ENCODE measurements around the gene PAMR1. TPM values are rescaled to one million over a fixed set of nuclear protein-coding genes. Genes with fewer than 3 reads are reported as not detected.

Gene PAMR1
- total RNA-seq, 4 donors from 2014 or later: 13.3 to 25.8 (median 14.6) TPM

DNA sequence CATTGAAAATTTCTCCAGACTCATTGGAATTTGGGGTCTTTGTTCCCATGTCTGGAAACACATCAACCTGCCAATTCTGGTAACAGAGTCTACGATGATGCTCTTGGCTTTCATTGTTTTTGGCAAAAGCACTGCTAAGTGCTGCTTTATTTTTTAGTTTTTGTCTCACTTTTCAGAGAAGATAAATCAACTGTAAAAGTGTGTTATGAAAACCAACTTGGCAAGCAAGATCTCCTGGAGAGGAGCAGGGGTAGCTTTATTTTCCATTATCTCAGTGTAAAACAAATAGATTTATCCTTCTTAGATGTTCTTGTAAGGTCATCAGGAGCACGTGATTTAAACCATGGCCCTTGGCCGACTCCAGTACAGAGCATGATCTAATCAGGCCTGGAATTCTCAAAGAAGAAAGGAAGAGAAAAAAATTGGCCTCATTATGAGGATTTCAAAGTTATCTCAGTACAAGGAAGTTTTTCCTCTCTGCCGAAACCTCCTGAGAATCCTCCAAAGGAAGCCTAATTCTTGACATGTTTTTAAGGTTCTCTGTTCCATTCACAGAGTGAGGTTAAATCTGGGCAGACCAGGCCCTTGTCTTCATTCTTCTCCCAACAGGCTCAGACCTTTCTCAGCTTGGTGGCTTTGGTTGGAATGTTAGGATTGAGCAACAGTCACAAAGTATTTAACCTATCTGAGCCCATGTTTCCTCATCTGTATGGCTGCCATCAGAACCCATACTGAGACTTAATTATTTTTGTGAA lies 16.4 kb upstream of the PAMR1 start:
- 16% methylated on average over 4 of the region's 4 CpGs for WGBS
- peak overlapping the region; percentile 56 for H3K27ac ChIP-seq
- no peaks in the 10 kb centered on the region for H3K9me3 ChIP-seq
- no peaks in the 10 kb centered on the region for H3K27me3 ChIP-seq
- peaks cover 18% of the 10 kb centered on the region for H3K4me1 ChIP-seq
- DNase-seq (ENCODE audit: low spot score in 2 of 2): peak in 1 of 2 donors; percentile 82
- TF ChIP-seq POLR2A (IDR thresholded peaks at IDR 0.05): no peak
- TF ChIP-seq POLR2AphosphoS5 (IDR thresholded peaks at IDR 0.05): no peak
- TF ChIP-seq EP300 (IDR thresholded peaks at IDR 0.05): no peak
- TF ChIP-seq, protein P1, sequence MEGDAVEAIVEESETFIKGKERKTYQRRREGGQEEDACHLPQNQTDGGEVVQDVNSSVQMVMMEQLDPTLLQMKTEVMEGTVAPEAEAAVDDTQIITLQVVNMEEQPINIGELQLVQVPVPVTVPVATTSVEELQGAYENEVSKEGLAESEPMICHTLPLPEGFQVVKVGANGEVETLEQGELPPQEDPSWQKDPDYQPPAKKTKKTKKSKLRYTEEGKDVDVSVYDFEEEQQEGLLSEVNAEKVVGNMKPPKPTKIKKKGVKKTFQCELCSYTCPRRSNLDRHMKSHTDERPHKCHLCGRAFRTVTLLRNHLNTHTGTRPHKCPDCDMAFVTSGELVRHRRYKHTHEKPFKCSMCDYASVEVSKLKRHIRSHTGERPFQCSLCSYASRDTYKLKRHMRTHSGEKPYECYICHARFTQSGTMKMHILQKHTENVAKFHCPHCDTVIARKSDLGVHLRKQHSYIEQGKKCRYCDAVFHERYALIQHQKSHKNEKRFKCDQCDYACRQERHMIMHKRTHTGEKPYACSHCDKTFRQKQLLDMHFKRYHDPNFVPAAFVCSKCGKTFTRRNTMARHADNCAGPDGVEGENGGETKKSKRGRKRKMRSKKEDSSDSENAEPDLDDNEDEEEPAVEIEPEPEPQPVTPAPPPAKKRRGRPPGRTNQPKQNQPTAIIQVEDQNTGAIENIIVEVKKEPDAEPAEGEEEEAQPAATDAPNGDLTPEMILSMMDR (IDR thresholded peaks at IDR 0.05): no peak
- H3K36me3 ChIP-seq: no peaks in the 10 kb centered on the region
- no peak overlapping the region for H3K4me3 ChIP-seq

DNA sequence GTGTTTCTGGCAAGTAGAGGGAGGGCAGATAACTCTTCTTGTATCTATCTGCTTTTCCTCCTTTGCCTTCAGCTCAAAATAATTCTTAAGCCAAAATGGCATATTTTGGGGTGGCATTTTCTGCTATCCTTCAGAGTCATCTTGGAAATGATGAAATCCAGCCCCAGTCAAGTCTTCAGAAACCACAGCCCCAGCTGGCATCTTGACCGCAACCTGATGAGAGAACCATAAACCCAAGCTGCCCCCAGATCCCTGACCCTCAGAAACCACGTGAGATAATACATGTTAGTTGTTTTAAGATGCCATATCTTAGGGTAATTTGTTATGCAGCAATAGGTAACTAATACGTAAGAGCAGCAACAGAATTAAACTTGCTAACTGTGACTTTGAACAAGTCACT lies 15.1 kb upstream of the PAMR1 start:
- Histone ChIP-seq H3K36me3 (no peaks in the 10 kb centered on the region), H3K27me3 (no peaks in the 10 kb centered on the region), H3K4me1 (peaks cover 18% of the 10 kb centered on the region), H3K4me3 (no peak overlapping the region), H3K27ac (peak overlapping the region; percentile 51), H3K9me3 (no peaks in the 10 kb centered on the region)
- TF ChIP-seq, protein P1 (IDR thresholded peaks at IDR 0.05): no peak
- no peak for TF ChIP-seq POLR2AphosphoS5 (IDR thresholded peaks at IDR 0.05)
- no peak for TF ChIP-seq EP300 (IDR thresholded peaks at IDR 0.05)
- TF ChIP-seq POLR2A (IDR thresholded peaks at IDR 0.05): no peak
- no peak for DNase-seq (ENCODE audit: low spot score in 2 of 2)
- WGBS: 81% methylated on average over 3 of the region's 3 CpGs

DNA sequence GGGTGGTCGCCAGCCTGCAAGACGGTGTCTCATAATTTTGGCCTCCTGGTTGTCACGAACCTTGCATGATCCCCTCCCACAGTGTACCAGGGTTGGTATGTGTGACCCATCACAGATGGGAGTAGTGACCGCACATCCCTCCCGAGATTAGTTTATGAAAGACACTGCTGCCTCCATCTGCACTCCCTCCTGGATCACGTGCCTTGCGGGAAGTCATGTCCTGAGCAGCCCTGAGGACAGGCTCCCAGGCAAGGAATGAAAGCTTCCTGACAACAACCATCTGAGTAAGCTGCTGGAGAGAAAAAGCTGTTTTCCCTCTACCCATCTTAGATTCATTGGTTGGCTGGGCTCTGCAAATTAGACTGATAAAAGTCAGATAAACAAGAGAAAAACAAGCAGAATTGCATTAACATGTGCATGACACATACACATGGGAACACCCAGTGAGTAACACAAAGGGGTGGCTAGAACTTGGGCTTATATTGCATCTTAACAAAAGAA lies 14.4 kb upstream of the PAMR1 start:
- no peaks in the 10 kb centered on the region for H3K9me3 ChIP-seq
- no peak overlapping the region for H3K4me3 ChIP-seq
- H3K4me1 ChIP-seq: peaks cover 18% of the 10 kb centered on the region
- TF ChIP-seq EP300 (IDR thresholded peaks at IDR 0.05) (no peak), POLR2AphosphoS5 (IDR thresholded peaks at IDR 0.05) (peak in 1 of 3 donors; percentile 40), POLR2A (IDR thresholded peaks at IDR 0.05) (no peak)
- H3K36me3 ChIP-seq: no peaks in the 10 kb centered on the region
- H3K27ac ChIP-seq: peak overlapping the region; percentile 51
- no peaks in the 10 kb centered on the region for H3K27me3 ChIP-seq
- 53% methylated on average over 7 of the region's 7 CpGs for WGBS
- DNase-seq (ENCODE audit: low spot score in 2 of 2): peak in 1 of 2 donors; percentile 88

DNA sequence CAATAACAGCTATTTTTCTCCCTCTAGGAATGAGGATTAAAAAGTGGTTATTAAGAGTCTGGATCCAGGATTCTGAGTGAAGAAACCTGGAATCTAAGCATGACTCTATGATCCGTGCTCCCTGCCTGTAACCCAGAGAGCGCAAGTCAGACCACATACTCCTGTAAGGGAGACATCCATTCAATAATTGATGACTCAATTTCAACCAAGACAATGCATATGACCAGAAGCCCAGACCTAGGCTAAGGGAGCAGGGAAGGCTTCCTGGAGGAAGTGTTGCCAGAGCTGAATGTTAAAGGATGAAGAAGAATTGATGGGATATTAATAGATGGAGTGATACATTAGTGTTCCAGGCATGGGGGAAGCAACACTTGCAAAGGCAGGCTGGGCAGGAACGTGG lies 13.8 kb upstream of the PAMR1 start:
- H3K4me1 ChIP-seq: peaks cover 18% of the 10 kb centered on the region
- TF ChIP-seq, protein P1 (IDR thresholded peaks at IDR 0.05): no peak
- TF ChIP-seq POLR2AphosphoS5 (IDR thresholded peaks at IDR 0.05) (no peak), EP300 (IDR thresholded peaks at IDR 0.05) (no peak), POLR2A (IDR thresholded peaks at IDR 0.05) (no peak)
- no peak for DNase-seq (ENCODE audit: low spot score in 2 of 2)
- no peaks in the 10 kb centered on the region for H3K27me3 ChIP-seq
- peak overlapping the region; percentile 49 for H3K27ac ChIP-seq
- H3K4me3 ChIP-seq: no peak overlapping the region
- H3K9me3 ChIP-seq: no peaks in the 10 kb centered on the region
- WGBS: 56% methylated on average over 3 of the region's 3 CpGs
- no peaks in the 10 kb centered on the region for H3K36me3 ChIP-seq

DNA sequence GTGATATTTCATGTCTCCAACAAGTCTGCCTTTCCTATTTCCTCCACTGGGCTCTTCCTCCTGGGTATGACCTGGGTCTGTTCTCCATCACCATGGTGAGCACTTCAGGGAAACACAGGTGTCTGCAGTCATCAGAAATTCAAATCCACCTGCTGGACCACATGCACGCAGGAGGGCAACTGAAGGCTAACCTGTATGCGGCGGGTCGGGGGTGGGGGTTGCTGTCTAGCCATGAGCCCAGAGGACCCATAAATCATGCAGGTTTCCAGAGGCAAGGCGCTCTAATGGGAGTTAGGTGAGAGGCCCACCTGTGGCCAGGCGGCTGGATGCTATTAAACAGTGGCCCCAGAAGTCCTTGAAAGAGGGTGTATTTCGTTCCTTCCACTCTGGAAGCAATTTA lies 11.1 kb upstream of the PAMR1 start:
- H3K36me3 ChIP-seq: no peaks in the 10 kb centered on the region
- H3K4me1 ChIP-seq: peaks cover 17% of the 10 kb centered on the region
- no peaks in the 10 kb centered on the region for H3K27me3 ChIP-seq
- no peak overlapping the region for H3K27ac ChIP-seq
- H3K4me3 ChIP-seq: no peak overlapping the region
- H3K9me3 ChIP-seq: no peaks in the 10 kb centered on the region
- 96% methylated on average over 7 of the region's 7 CpGs for WGBS
- DNase-seq (ENCODE audit: low spot score in 2 of 2): no peak
- TF ChIP-seq POLR2AphosphoS5 (IDR thresholded peaks at IDR 0.05) (no peak), EP300 (IDR thresholded peaks at IDR 0.05) (no peak), POLR2A (IDR thresholded peaks at IDR 0.05) (no peak)
- TF ChIP-seq, protein P1 (IDR thresholded peaks at IDR 0.05): no peak
